HepG2 (cell line): ENCODE results near the gene SBK3. TPM values are rescaled to one million over a fixed set of nuclear protein-coding genes. Genes with fewer than 3 reads are reported as not detected.

ENCODE experiments used
- ATAC-seq: fragments of 200-7000 bp; cut with Tn5 transposase; 3 replicates; pipeline ENCODE4 v1.9.1; 2020; ENCODE audit warnings: mild to moderate bottlenecking, moderate library complexity
- BruUV-seq: library from RNA; stranded (reverse); fragments of 400-500 nt; replicated peaks from 2 replicates; lab custom pipeline; 2021; lab: Mats Ljungman, UMichigan
- CTCF ChIA-PET: fragments of 300-600 bp; formaldehyde crosslinking; extraction: SDS; loops from one replicate; lab custom pipeline; 2021; ENCODE audit warnings: low total read pairs, inconsistent platforms, low intra/inter-chr PET ratio; lab: Yijun Ruan, JAX
- POLR2A ChIA-PET: fragments of 350-600 bp; sonication (Branson Sonifier 250); formaldehyde crosslinking; loops from one replicate; lab custom pipeline; 2020; ENCODE audit warnings: antibody characterized with exemption, inconsistent platforms; lab: Yijun Ruan, JAX
- DNase-seq: peaks from one replicate; pipeline ENCODE4 v3.0.0-alpha.2; 2015; ENCODE audit warnings: low spot score
- FAIRE-seq: peaks from 3 replicates; lab custom pipeline; 2011; peaks lifted over from hg19 to GRCh38; lab: Jason Lieb, UNC
- H2AFZ ChIP-seq: one replicate; pipeline ENCODE4 v1.6.1; 2011; ENCODE audit warnings: low read length, inconsistent platforms
- H3K27ac ChIP-seq: fragments of 300-600 bp; 3 replicates; pipeline ENCODE4 v1.8.0; 2011; ENCODE audit warnings: mixed run types, mild to moderate bottlenecking, mixed read lengths, low read length, inconsistent platforms; ENCODE audit not compliant: insufficient read depth; ENCODE audit errors: extremely low read length
- H3K27me3 ChIP-seq, 2 experiments: fragments of 200-600 bp in 1 of 2; 2 replicates in 1 of 2; 3 replicates in 1 of 2; pipeline versions ENCODE4 v1.6.0 to v1.8.0; 2011; ENCODE audit warnings: low read length in 2 of 2, mild to moderate bottlenecking in 2 of 2, moderate library complexity in 2 of 2, inconsistent platforms in 1 of 2; ENCODE audit not compliant: insufficient read depth in 2 of 2, control insufficient read depth in 1 of 2
- H3K36me3 ChIP-seq, 2 experiments: fragments of 200-600 bp in 1 of 2; replicated peaks in 1 of 2; 2 replicates in 1 of 2; 3 replicates in 1 of 2; pipeline versions ENCODE4 v1.5.1 to v1.8.0; 2011; ENCODE audit warnings: low read length in 2 of 2, inconsistent platforms in 1 of 2; ENCODE audit not compliant: insufficient read depth in 2 of 2, control insufficient read depth in 1 of 2
- H3K4me1 ChIP-seq: 2 replicates; pipeline ENCODE4 v1.5.1; 2012; ENCODE audit warnings: low read length, inconsistent platforms; ENCODE audit not compliant: insufficient read depth
- H3K4me2 ChIP-seq: 2 replicates; pipeline ENCODE4 v1.6.0; 2011; ENCODE audit warnings: low read depth, low read length, inconsistent platforms
- H3K4me3 ChIP-seq, 3 experiments: fragments of 200-600 bp in 1 of 3; sonication (generic), shearing (Covaris generic) in 1 of 3; replicated peaks in 1 of 3; 2 replicates each; pipeline ENCODE4 v1.5.1; 2011 to 2016; ENCODE audit warnings: low read length in 3 of 3, inconsistent platforms in 2 of 3, low read depth in 2 of 3, mild to moderate bottlenecking in 2 of 3, control low read depth in 1 of 3, mixed read lengths in 1 of 3; ENCODE audit not compliant: insufficient read depth in 1 of 3
- H3K79me2 ChIP-seq: one replicate; pipeline ENCODE4 v1.6.1; 2011; ENCODE audit warnings: low read length, inconsistent platforms; ENCODE audit not compliant: insufficient read depth
- H3K9ac ChIP-seq: 2 replicates; pipeline ENCODE4 v1.6.0; 2011; ENCODE audit warnings: mild to moderate bottlenecking, low read depth, low read length, inconsistent platforms; ENCODE audit not compliant: insufficient read depth
- H3K9me3 ChIP-seq: 2 replicates; pipeline ENCODE4 v1.5.1; 2012; ENCODE audit warnings: mild to moderate bottlenecking, low read length
- H4K20me1 ChIP-seq: 2 replicates; pipeline ENCODE4 v1.6.0; 2011; ENCODE audit warnings: inconsistent platforms, mild to moderate bottlenecking, low read length, moderate library complexity; ENCODE audit not compliant: insufficient read depth
- ATF7-NPFF ChIP-seq: sonication (generic); formaldehyde crosslinking; IDR thresholded peaks from 2 replicates; pipeline ENCODE4 v1.8.1; 2023; ENCODE audit warnings: mild to moderate bottlenecking, low read depth, missing genetic modification reagents, moderate library complexity
- GATAD1 ChIP-seq: IDR thresholded peaks from 2 replicates; pipeline ENCODE4 v1.6.1; 2016; ENCODE audit warnings: missing genetic modification reagents, missing compliant biosample characterization
- IKZF4 ChIP-seq: sonication (generic); formaldehyde crosslinking; IDR thresholded peaks from 2 replicates; pipeline ENCODE4 v1.5.1; 2020; ENCODE audit warnings: borderline replicate concordance, mild to moderate bottlenecking, low read depth, missing genetic modification reagents; ENCODE audit errors: not compliant biosample characterization
- IKZF5 ChIP-seq: IDR thresholded peaks from 2 replicates; pipeline ENCODE4 v1.6.1; 2018; ENCODE audit warnings: missing genetic modification reagents, mild to moderate bottlenecking, missing compliant biosample characterization
- KAT2B ChIP-seq: fragments of 150-350 bp; IDR thresholded peaks from 2 replicates; pipeline ENCODE4 v1.6.1; 2014; ENCODE audit warnings: low read depth, low read length, borderline replicate concordance
- NAIF1 ChIP-seq: sonication (generic); formaldehyde crosslinking; IDR thresholded peaks from 2 replicates; pipeline ENCODE4 v1.5.0; 2020; ENCODE audit warnings: mild to moderate bottlenecking, missing genetic modification reagents, borderline replicate concordance
- NR1H2 ChIP-seq: sonication (generic); formaldehyde crosslinking; IDR thresholded peaks from 2 replicates; pipeline ENCODE4 v1.8.1; 2022; ENCODE audit warnings: low read depth, missing genetic modification reagents, borderline replicate concordance
- SCMH1 ChIP-seq: sonication (generic); formaldehyde crosslinking; IDR thresholded peaks from 2 replicates; pipeline ENCODE4 v1.9.0; 2021; ENCODE audit warnings: missing genetic modification reagents, mild to moderate bottlenecking, borderline replicate concordance
- STAG1 ChIP-seq: sonication (generic); formaldehyde crosslinking; IDR thresholded peaks from 2 replicates; pipeline ENCODE4 v1.4.0; 2020; ENCODE audit warnings: missing genetic modification reagents
- TFDP1 ChIP-seq: IDR thresholded peaks from 2 replicates; pipeline ENCODE4 v1.6.1; 2016; ENCODE audit warnings: missing compliant biosample characterization, missing genetic modification reagents, borderline replicate concordance
- ZKSCAN5 ChIP-seq: sonication (generic); formaldehyde crosslinking; IDR thresholded peaks from 2 replicates; pipeline ENCODE4 v1.5.1; 2020; ENCODE audit warnings: mild to moderate bottlenecking, missing genetic modification reagents
- ZNF20 ChIP-seq: sonication (generic); formaldehyde crosslinking; IDR thresholded peaks from 2 replicates; pipeline ENCODE4 v1.4.0; 2020; ENCODE audit warnings: mild to moderate bottlenecking, moderate library complexity, missing genetic modification reagents
- ZXDC ChIP-seq: sonication (generic); formaldehyde crosslinking; IDR thresholded peaks from 2 replicates; pipeline ENCODE4 v1.5.0; 2020; ENCODE audit warnings: mild to moderate bottlenecking, missing genetic modification reagents
- WGBS: methylation state at CpG from one replicate; pipeline ENCODE4 v1.1.6; 2017; ENCODE audit warnings: low lambda C conversion rate; 5-methylcytosine and 5-hydroxymethylcytosine counted together
- in situ Hi-C: cut with HindIII; loops from 2 replicates; pipeline ENCODE4 v1.10.0; 2017; ENCODE audit warnings: low pct_unique_long_range_greater_than_20kb; ENCODE audit not compliant: extremely low pct_ligation_motif_present
- intact Hi-C: fragments of 100-400 bp; cut with micrococcal nuclease; formaldehyde crosslinking; loops from one replicate; pipeline ENCODE4 v1.10.0; 2022; ENCODE audit not compliant: unreplicated experiment
- polyA plus RNA-seq, 8 experiments: library from polyadenylated mRNA; depleted of rRNA in 3 of 8; stranded (reverse) in 7 of 8; unstranded in 1 of 8; fragments of >200 nt; fragmentation: Illumina TruSeq in 4 of 8; extraction: Trizol in 4 of 8; gene quantifications; 2 replicates each; pipeline versions ENCODE4 v1.2.1 to v1.2.3, GENCODE V29; 2011 to 2016; ENCODE audit warnings: low read depth in 4 of 8, missing spikeins in 1 of 8, mixed read lengths in 1 of 8; ENCODE audit not compliant: insufficient read depth in 1 of 8
- total RNA-seq, 5 experiments: library from RNA; depleted of rRNA; stranded (reverse); fragments of >200 nt; fragmentation: Illumina TruSeq; extraction: Trizol; gene quantifications; 2 replicates each; pipeline ENCODE4 v1.2.3, GENCODE V29; 2016; ENCODE audit warnings: low read depth in 1 of 5

Gene SBK3
- total and polyA plus RNA-seq, 2 of the 13 experiments (the other 11 are each of a cell fraction or from before 2014, with no cell fraction given): 0.66 to 0.77 TPM

GRCh38 chr19:55493052-55493644 is 52.2 kb downstream of the SBK3 start (continued):
- TF ChIP-seq TFDP1 (CRISPR knock-in tag): no peak
- no peak for TF ChIP-seq ZKSCAN5 (CRISPR knock-in tag)
- TF ChIP-seq GATAD1 (CRISPR knock-in tag): no peak

- ATAC-seq (no peak), DNase-seq (no peak), FAIRE-seq (no peak)
- H3K27ac ChIP-seq: no peak overlapping the region
- ChIA-PET POLR2A (no interaction called here), CTCF (no interaction called here)
- H3K27me3 ChIP-seq: peaks cover 16 to 67% of the 10 kb centered on the region in 2 experiments
- no peak overlapping the region for H3K4me2 ChIP-seq
- H3K4me1 ChIP-seq: peaks cover 12% of the 10 kb centered on the region
- H3K4me3 ChIP-seq: no peak overlapping the region
- intact Hi-C loops (no loop called here), in situ Hi-C loops (no loop called here)
- no peak overlapping the region for H2AFZ ChIP-seq
- H3K9me3 ChIP-seq: no peaks in the 10 kb centered on the region
- no peaks in the 10 kb centered on the region for H3K79me2 ChIP-seq
- H3K9ac ChIP-seq: no peak overlapping the region
- no peaks in the 10 kb centered on the region for H3K36me3 ChIP-seq
- H4K20me1 ChIP-seq: no peaks in the 10 kb centered on the region
- 31% methylated on average over 11 of the region's 12 CpGs for WGBS
- no TSS peak for BruUV-seq
- no peak for TF ChIP-seq SCMH1 (CRISPR knock-in tag)
- no peak for TF ChIP-seq ZXDC (CRISPR knock-in tag)
- no peak for TF ChIP-seq ZNF20 (CRISPR knock-in tag)
- TF ChIP-seq STAG1 (CRISPR knock-in tag): no peak
- no peak for TF ChIP-seq KAT2B
- no peak for TF ChIP-seq NR1H2 (CRISPR knock-in tag)
- no peak for TF ChIP-seq NAIF1
- no peak for TF ChIP-seq IKZF5 (CRISPR knock-in tag)
- TF ChIP-seq IKZF4: no peak
- no peak for TF ChIP-seq ATF7-NPFF (CRISPR knock-in tag)
Observed at GRCh38 chr19:55492362-55492944, 52.9 kb downstream of the SBK3 start.
